Lung (tissue), 12 donors: ENCODE data around the gene SLC11A2. TPM values are rescaled to one million over a fixed set of nuclear protein-coding genes. Genes with fewer than 3 reads are reported as not detected.

Source experiments
- ATAC-seq: fragments of 200-7000 bp; cut with Tn5 transposase; one replicate; pipeline ENCODE4 v1.9.1; 2020; ENCODE audit warnings: moderate number of reproducible peaks; ENCODE audit not compliant: insufficient read depth, low FRiP score
- DNase-seq, 3 donors: peaks; one replicate each; pipeline ENCODE4 v3.0.0-alpha.2; 2013 to 2017
- H3K27ac ChIP-seq, 2 donors: one replicate each; pipeline ENCODE4 v1.5.1; 2013; ENCODE audit warnings: mild to moderate bottlenecking in 2 of 2, moderate library complexity in 2 of 2, control low read depth in 1 of 2, inconsistent platforms in 1 of 2, low read depth in 1 of 2, low read length in 1 of 2
- H3K27me3 ChIP-seq, 3 donors: one replicate each; pipeline ENCODE4 v1.5.1; 2013; ENCODE audit warnings: low read length in 2 of 3; ENCODE audit not compliant: control insufficient read depth in 3 of 3, insufficient read depth in 3 of 3
- H3K36me3 ChIP-seq, 4 donors: one replicate each; pipeline ENCODE4 v1.5.1; 2013; ENCODE audit warnings: low read length in 4 of 4, mild to moderate bottlenecking in 1 of 4, moderate library complexity in 1 of 4; ENCODE audit not compliant: control insufficient read depth in 4 of 4, insufficient read depth in 4 of 4
- H3K4me1 ChIP-seq, 5 donors: one replicate each; pipeline ENCODE4 v1.5.1; 2013; ENCODE audit warnings: low read length in 5 of 5, mild to moderate bottlenecking in 2 of 5, moderate library complexity in 1 of 5; ENCODE audit not compliant: control insufficient read depth in 5 of 5, insufficient read depth in 5 of 5
- H3K4me3 ChIP-seq: one replicate; pipeline ENCODE4 v1.5.1; 2013; ENCODE audit warnings: mild to moderate bottlenecking, control low read depth, moderate library complexity
- H3K9ac ChIP-seq, 2 donors: one replicate each; pipeline ENCODE4 v1.5.1; 2013; ENCODE audit warnings: low read length in 2 of 2, control low read depth in 1 of 2; ENCODE audit not compliant: insufficient read depth in 1 of 2
- H3K9me3 ChIP-seq, 4 donors: one replicate each; pipeline ENCODE4 v1.5.1; 2013; ENCODE audit warnings: low read length in 3 of 4, mild to moderate bottlenecking in 1 of 4, moderate library complexity in 1 of 4; ENCODE audit not compliant: control insufficient read depth in 4 of 4, insufficient read depth in 3 of 4
- WGBS, 2 donors: extraction: QIAGEN DNeasy Blood & Tissue Kit; methylation state at CpG; one replicate each; pipeline ENCODE4 v1.1.7; 2013; 5-methylcytosine and 5-hydroxymethylcytosine counted together
- polyA plus RNA-seq, 2 donors: library from polyadenylated mRNA; stranded (reverse); fragments of 200-250 nt; gene quantifications; one replicate each; pipeline ENCODE4 v1.2.1, GENCODE V29; 2013
- total RNA-seq, 2 donors: library from RNA; depleted of rRNA in 1 of 2; stranded (reverse); fragments of >200 nt in 1 of 2; gene quantifications; one replicate each; pipeline ENCODE4 v1.2.1, GENCODE V29; 2014 to 2021
- TF ChIP-seq, protein P1 (sequence below): IDR thresholded peaks from 2 replicates; pipeline ENCODE4 v1.5.1; 2012; ENCODE audit warnings: mild to moderate bottlenecking; ENCODE audit errors: control extremely low read depth, extremely low read depth
- donor health status: control.
- donor health status: control.
- donor health status: Bipolar disorder and iron deficiency.
- donor health status: healthy.
- donor health status: DM: yes; HTN: yes; CAD: no.

The SLC11A2 gene
- total and polyA plus RNA-seq, 4 donors = 29.2 to 129 (median 90.6) TPM

DNA sequence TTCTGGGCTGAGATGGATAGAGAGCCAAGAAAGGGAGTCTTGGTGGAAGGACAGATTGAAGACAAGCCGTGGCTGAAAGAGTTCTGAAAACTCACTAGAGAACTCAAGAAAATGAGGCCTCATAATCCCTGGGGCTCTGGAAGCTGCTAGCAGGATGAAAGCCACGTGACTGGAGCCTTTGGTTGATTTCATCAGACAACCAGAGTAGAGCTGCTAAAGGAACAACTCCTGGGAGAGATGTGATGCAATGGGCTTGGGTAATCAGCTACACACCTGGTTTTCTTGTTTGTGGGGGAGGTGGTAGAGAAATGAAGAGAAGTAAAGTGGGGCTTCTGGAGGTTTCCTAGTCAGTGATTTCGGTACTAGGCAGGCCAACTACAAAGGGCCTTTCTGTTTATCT, 43.8 kb upstream of the SLC11A2 start:
- DNase-seq = no peak
- TF ChIP-seq, protein P1, sequence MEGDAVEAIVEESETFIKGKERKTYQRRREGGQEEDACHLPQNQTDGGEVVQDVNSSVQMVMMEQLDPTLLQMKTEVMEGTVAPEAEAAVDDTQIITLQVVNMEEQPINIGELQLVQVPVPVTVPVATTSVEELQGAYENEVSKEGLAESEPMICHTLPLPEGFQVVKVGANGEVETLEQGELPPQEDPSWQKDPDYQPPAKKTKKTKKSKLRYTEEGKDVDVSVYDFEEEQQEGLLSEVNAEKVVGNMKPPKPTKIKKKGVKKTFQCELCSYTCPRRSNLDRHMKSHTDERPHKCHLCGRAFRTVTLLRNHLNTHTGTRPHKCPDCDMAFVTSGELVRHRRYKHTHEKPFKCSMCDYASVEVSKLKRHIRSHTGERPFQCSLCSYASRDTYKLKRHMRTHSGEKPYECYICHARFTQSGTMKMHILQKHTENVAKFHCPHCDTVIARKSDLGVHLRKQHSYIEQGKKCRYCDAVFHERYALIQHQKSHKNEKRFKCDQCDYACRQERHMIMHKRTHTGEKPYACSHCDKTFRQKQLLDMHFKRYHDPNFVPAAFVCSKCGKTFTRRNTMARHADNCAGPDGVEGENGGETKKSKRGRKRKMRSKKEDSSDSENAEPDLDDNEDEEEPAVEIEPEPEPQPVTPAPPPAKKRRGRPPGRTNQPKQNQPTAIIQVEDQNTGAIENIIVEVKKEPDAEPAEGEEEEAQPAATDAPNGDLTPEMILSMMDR = no peak
- no peaks in the 10 kb centered on the region for H3K4me1 ChIP-seq
- H3K27me3 ChIP-seq = no peaks in the 10 kb centered on the region
- peaks cover 14 to 43% (median 27%) of the 10 kb centered on the region in 4 donors for H3K36me3 ChIP-seq
- no peak overlapping the region for H3K9ac ChIP-seq
- H3K27ac ChIP-seq = no peak overlapping the region
- H3K9me3 ChIP-seq = no peaks in the 10 kb centered on the region
- H3K4me3 ChIP-seq = no peak overlapping the region
- ATAC-seq = no peak
- 74 to 78% methylated on average over 3 of the region's 3 CpGs for WGBS, 2 donors

DNA sequence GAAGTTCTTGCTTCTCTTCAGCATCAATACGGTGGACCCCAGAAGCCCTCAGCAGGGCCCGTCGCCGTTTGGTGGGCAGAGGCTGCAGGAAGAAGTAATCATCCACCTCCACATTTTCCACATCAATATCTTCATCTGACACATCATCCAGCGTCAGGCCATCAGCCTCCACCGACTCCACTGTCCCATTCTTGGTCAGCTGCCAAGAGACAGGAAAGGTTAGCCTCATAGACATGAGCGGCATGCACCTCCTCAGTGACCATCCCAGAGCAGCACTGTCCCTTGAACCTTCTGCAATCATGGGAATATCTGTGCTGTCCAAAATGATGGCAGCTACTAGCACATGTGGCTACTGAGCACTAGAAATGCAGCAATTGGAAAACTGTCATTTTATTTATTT, 41.6 kb upstream of the SLC11A2 start:
- H3K9me3 ChIP-seq = no peaks in the 10 kb centered on the region
- no peak overlapping the region for H3K4me3 ChIP-seq
- no peak for ATAC-seq
- peaks cover 31 to 49% (median 37%) of the 10 kb centered on the region in 4 donors for H3K36me3 ChIP-seq
- no peaks in the 10 kb centered on the region for H3K27me3 ChIP-seq
- 82 to 85% methylated on average over 7 of the region's 7 CpGs for WGBS, 2 donors
- no peak overlapping the region for H3K27ac ChIP-seq
- H3K4me1 ChIP-seq = no peaks in the 10 kb centered on the region
- H3K9ac ChIP-seq = no peak overlapping the region
- TF ChIP-seq, protein P1 = no peak
- DNase-seq = no peak

DNA sequence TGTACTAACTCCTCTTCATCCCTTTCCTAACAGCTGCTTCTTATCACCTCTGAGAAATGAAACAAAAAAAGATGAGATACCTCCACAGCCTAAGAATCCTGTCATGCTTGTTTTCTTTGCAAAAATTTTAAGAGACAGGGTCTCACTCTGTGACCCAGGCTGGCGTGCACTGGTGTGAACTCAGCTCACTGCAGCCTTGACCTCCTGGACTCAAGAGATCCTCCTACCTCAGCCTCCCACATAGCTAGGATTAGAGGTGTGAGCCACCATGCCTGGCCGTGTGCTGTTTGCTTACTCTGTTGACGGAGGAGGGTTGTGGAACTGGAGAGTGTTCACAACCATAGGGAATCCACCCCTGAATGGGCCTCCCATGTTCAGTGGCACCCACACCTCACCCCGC, 41.0 kb upstream of the SLC11A2 start:
- Histone ChIP-seq H3K27ac (no peak overlapping the region), H3K27me3 (no peaks in the 10 kb centered on the region), H3K4me3 (no peak overlapping the region), H3K36me3 (peaks cover 36 to 54% (median 38%) of the 10 kb centered on the region in 4 donors), H3K4me1 (no peaks in the 10 kb centered on the region), H3K9ac (no peak overlapping the region), H3K9me3 (no peaks in the 10 kb centered on the region)
- TF ChIP-seq, protein P1 = no peak
- DNase-seq = no peak
- 91 to 93% methylated on average over 4 of the region's 4 CpGs for WGBS, 2 donors
- ATAC-seq = no peak

DNA sequence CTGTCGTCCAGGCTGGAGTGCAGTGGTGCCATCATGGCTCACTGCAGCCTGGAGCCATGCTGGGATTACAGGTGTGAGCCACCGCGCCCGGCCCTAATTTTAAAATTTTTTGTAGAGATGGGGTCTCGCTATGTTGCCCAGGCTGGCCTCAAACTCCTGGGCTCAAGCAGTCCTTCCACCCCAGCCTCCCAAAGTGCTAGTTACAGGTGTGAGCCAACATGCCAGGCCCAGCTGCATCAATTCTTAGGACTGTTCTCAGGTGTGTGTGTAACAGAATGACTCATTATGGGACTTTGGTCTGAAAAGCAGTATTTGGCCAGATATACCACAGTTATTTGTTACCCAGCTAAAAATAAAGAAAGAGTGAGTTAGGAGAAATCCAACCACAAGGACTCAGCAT, 39.3 kb upstream of the SLC11A2 start:
- Histone ChIP-seq H3K27me3 (no peaks in the 10 kb centered on the region), H3K9ac (no peak overlapping the region), H3K36me3 (peaks cover 32 to 47% (median 39%) of the 10 kb centered on the region in 4 donors), H3K4me1 (no peaks in the 10 kb centered on the region), H3K4me3 (no peak overlapping the region), H3K9me3 (no peaks in the 10 kb centered on the region), H3K27ac (no peak overlapping the region)
- WGBS, 2 donors = 95 to 97% methylated on average over 5 of the region's 5 CpGs
- ATAC-seq (no peak), DNase-seq (no peak)
- TF ChIP-seq, protein P1 = no peak
